ENCODE results near the gene ZNF287.

Gene ZNF287

DNA sequence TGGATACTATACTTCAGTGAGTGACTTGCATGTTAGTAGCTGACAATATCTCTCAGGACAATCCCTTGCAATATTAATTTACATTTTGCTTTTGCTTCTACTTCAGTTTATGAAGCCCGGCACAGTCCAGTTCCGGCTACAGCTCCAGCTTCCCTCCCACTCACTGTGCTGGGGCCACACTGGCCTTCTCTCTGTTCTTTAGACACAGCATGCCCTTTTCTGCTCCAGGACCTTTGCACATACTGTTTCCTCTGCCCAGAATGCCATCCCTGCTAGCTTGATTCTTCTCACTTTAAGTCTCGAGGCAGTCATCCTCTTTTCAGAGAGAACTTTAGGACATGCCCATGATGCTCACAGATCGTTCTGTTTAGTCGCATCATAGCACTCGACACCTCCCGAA, 51.5 kb downstream of the ZNF287 start:
- TF ChIP-seq CTCF (IDR thresholded peaks at IDR 0.05; ENCODE audit: low read length) = no peak
- TF ChIP-seq EZH2 (IDR thresholded peaks at IDR 0.05; ENCODE audit: borderline replicate concordance, low read length) = no peak
- Histone ChIP-seq H3K4me3 (ENCODE audit: low read depth, low read length, poor library complexity, severe bottlenecking) (no peak overlapping the region), H3K4me2 (ENCODE audit: low read length) (no peak overlapping the region), H3F3A (ENCODE audit: insufficient read depth, low read length) (no peaks in the 10 kb centered on the region), H3K4me1 (ENCODE audit: insufficient read depth, low read length, severe bottlenecking) (no peaks in the 10 kb centered on the region), H3K9ac (ENCODE audit: low read length) (no peak overlapping the region), H3K36me3 (ENCODE audit: insufficient read depth, low read length) (no peaks in the 10 kb centered on the region), H3K9me3 (ENCODE audit: low read length) (no peaks in the 10 kb centered on the region), H3K9me2 (ENCODE audit: low read depth, low read length) (no peaks in the 10 kb centered on the region), H4K20me1 (ENCODE audit: insufficient read depth, low read length) (no peaks in the 10 kb centered on the region), H3K27ac (ENCODE audit: low read depth, low read length, poor library complexity, severe bottlenecking) (no peak overlapping the region), H2AFZ (ENCODE audit: low read length) (no peak overlapping the region), H3K79me2 (ENCODE audit: insufficient read depth, low read length) (no peaks in the 10 kb centered on the region), H3K27me3 (ENCODE audit: insufficient read depth, low read length) (no peaks in the 10 kb centered on the region; the same call in 1 of the 2 replicates)

- Histone ChIP-seq H3K9me3 (ENCODE audit: low read length) (no peaks in the 10 kb centered on the region), H4K20me1 (ENCODE audit: insufficient read depth, low read length) (no peaks in the 10 kb centered on the region), H3K4me3 (ENCODE audit: low read depth, low read length, poor library complexity, severe bottlenecking) (no peak overlapping the region), H3K4me1 (ENCODE audit: insufficient read depth, low read length, severe bottlenecking) (no peaks in the 10 kb centered on the region), H3K79me2 (ENCODE audit: insufficient read depth, low read length) (no peaks in the 10 kb centered on the region), H3K9ac (ENCODE audit: low read length) (no peak overlapping the region), H3K9me2 (ENCODE audit: low read depth, low read length) (no peaks in the 10 kb centered on the region), H2AFZ (ENCODE audit: low read length) (no peak overlapping the region), H3K4me2 (ENCODE audit: low read length) (no peak overlapping the region), H3F3A (ENCODE audit: insufficient read depth, low read length) (no peaks in the 10 kb centered on the region), H3K27me3 (ENCODE audit: insufficient read depth, low read length) (no peaks in the 10 kb centered on the region; the same call in 1 of the 2 replicates), H3K36me3 (ENCODE audit: insufficient read depth, low read length) (no peaks in the 10 kb centered on the region), H3K27ac (ENCODE audit: low read depth, low read length, poor library complexity, severe bottlenecking) (no peak overlapping the region)
- no peak for TF ChIP-seq CTCF (IDR thresholded peaks at IDR 0.05; ENCODE audit: low read length)
- TF ChIP-seq EZH2 (IDR thresholded peaks at IDR 0.05; ENCODE audit: borderline replicate concordance, low read length) = no peak
Observed at GRCh38 chr17:16516594-16517051, 52.4 kb downstream of the ZNF287 start.

GRCh38 chr17:16515933-16516332, 53.1 kb downstream of the ZNF287 start:
- Histone ChIP-seq H3K4me3 (ENCODE audit: low read depth, low read length, poor library complexity, severe bottlenecking) (no peak overlapping the region), H2AFZ (ENCODE audit: low read length) (no peak overlapping the region), H3K79me2 (ENCODE audit: insufficient read depth, low read length) (no peaks in the 10 kb centered on the region), H3K36me3 (ENCODE audit: insufficient read depth, low read length) (no peaks in the 10 kb centered on the region), H3K9ac (ENCODE audit: low read length) (no peak overlapping the region), H3K4me1 (ENCODE audit: insufficient read depth, low read length, severe bottlenecking) (no peaks in the 10 kb centered on the region), H3F3A (ENCODE audit: insufficient read depth, low read length) (no peaks in the 10 kb centered on the region), H3K27ac (ENCODE audit: low read depth, low read length, poor library complexity, severe bottlenecking) (no peak overlapping the region), H3K4me2 (ENCODE audit: low read length) (no peak overlapping the region), H3K9me3 (ENCODE audit: low read length) (no peaks in the 10 kb centered on the region), H3K27me3 (ENCODE audit: insufficient read depth, low read length) (no peaks in the 10 kb centered on the region; the same call in 1 of the 2 replicates), H4K20me1 (ENCODE audit: insufficient read depth, low read length) (no peaks in the 10 kb centered on the region), H3K9me2 (ENCODE audit: low read depth, low read length) (no peaks in the 10 kb centered on the region)
- TF ChIP-seq CTCF (IDR thresholded peaks at IDR 0.05; ENCODE audit: low read length) (no peak), EZH2 (IDR thresholded peaks at IDR 0.05; ENCODE audit: borderline replicate concordance, low read length) (no peak)
